ENCODE results near the gene CLDN9. TPM values are rescaled to one million over a fixed set of nuclear protein-coding genes. Genes with fewer than 3 reads are reported as not detected.

Gene CLDN9
- total RNA-seq, 1 experiment from 2014 or later, result not detected

- Histone ChIP-seq H3K4me3 (no peak overlapping the region), H3K36me3 (peaks cover 2% of the 10 kb centered on the region; the same call in 1 of the 2 replicates), H3K9me3 (no peaks in the 10 kb centered on the region), H3K27me3 (peaks cover 51% of the 10 kb centered on the region)
- no peak for DNase-seq
These were observed 19.9 kb downstream of the CLDN9 start for GRCh38 chr16:3032624-3033023.

GRCh38 chr16:3035289-3035971 lies 22.7 kb downstream of the CLDN9 start:
- no peaks in the 10 kb centered on the region for H3K36me3 ChIP-seq
- H3K9me3 ChIP-seq, result no peaks in the 10 kb centered on the region
- H3K27me3 ChIP-seq, result peaks cover 68% of the 10 kb centered on the region
- no peak for DNase-seq
- no peak overlapping the region for H3K4me3 ChIP-seq

- Histone ChIP-seq H3K4me3 (no peak overlapping the region), H3K36me3 (no peaks in the 10 kb centered on the region), H3K27me3 (peaks cover 68% of the 10 kb centered on the region), H3K9me3 (no peaks in the 10 kb centered on the region)
- no peak for DNase-seq
These were observed 23.4 kb downstream of the CLDN9 start for GRCh38 chr16:3035972-3036725.

GRCh38 chr16:3036726-3037315 lies 24.1 kb downstream of the CLDN9 start, which contains the start of gene BICDL2:
TSS of gene BICDL2 (minus strand) at chr16:3036944. CDS start at chr16:3035496, 1,448 bp downstream.
- no peak for DNase-seq
- no peaks in the 10 kb centered on the region for H3K36me3 ChIP-seq
- H3K27me3 ChIP-seq, result peaks cover 67% of the 10 kb centered on the region
- H3K9me3 ChIP-seq, result no peaks in the 10 kb centered on the region
- H3K4me3 ChIP-seq, result no peak within 1 kb of the TSS

- Histone ChIP-seq H3K9me3 (no peaks in the 10 kb centered on the region), H3K36me3 (no peaks in the 10 kb centered on the region), H3K27me3 (peaks cover 53% of the 10 kb centered on the region), H3K4me3 (no peak overlapping the region)
- DNase-seq, result no peak
These were observed 25.5 kb downstream of the CLDN9 start for GRCh38 chr16:3038256-3038655.

GRCh38 chr16:3038896-3039295 lies 26.2 kb downstream of the CLDN9 start:
- no peak for DNase-seq
- Histone ChIP-seq H3K36me3 (no peaks in the 10 kb centered on the region), H3K27me3 (peaks cover 48% of the 10 kb centered on the region), H3K9me3 (no peaks in the 10 kb centered on the region), H3K4me3 (no peak overlapping the region)

- peaks cover 47% of the 10 kb centered on the region for H3K27me3 ChIP-seq
- no peak overlapping the region for H3K4me3 ChIP-seq
- no peaks in the 10 kb centered on the region for H3K36me3 ChIP-seq
- no peak for DNase-seq
- no peaks in the 10 kb centered on the region for H3K9me3 ChIP-seq
These were observed 29.7 kb downstream of the CLDN9 start for GRCh38 chr16:3042376-3042775.

GRCh38 chr16:3044708-3045107 lies 32.0 kb downstream of the CLDN9 start:
- Histone ChIP-seq H3K9me3 (no peaks in the 10 kb centered on the region), H3K4me3 (no peak overlapping the region), H3K27me3 (peaks cover 29% of the 10 kb centered on the region), H3K36me3 (no peaks in the 10 kb centered on the region)
- DNase-seq, result no peak

- Histone ChIP-seq H3K36me3 (no peaks in the 10 kb centered on the region), H3K27me3 (peaks cover 28% of the 10 kb centered on the region), H3K4me3 (peak within 1 kb of the TSS; percentile 50), H3K9me3 (no peaks in the 10 kb centered on the region)
- DNase-seq, result no peak
These were observed 33.3 kb downstream of the CLDN9 start, which contains the start of gene MMP25 for GRCh38 chr16:3045758-3046640. TSS of gene MMP25 (plus strand) at chr16:3046561. CDS start at chr16:3046918, 357 bp downstream.

GRCh38 chr16:3046641-3047386 lies 34.1 kb downstream of the CLDN9 start:
- Histone ChIP-seq H3K9me3 (no peaks in the 10 kb centered on the region), H3K4me3 (no peak overlapping the region), H3K27me3 (peaks cover 28% of the 10 kb centered on the region), H3K36me3 (no peaks in the 10 kb centered on the region)
- no peak for DNase-seq

GRCh38 chr16:3047387-3047720 lies 34.6 kb downstream of the CLDN9 start:
- peaks cover 28% of the 10 kb centered on the region for H3K27me3 ChIP-seq
- no peak overlapping the region for H3K4me3 ChIP-seq
- no peaks in the 10 kb centered on the region for H3K9me3 ChIP-seq
- no peak for DNase-seq
- no peaks in the 10 kb centered on the region for H3K36me3 ChIP-seq

GRCh38 chr16:3049921-3050481 lies 37.3 kb downstream of the CLDN9 start:
- Histone ChIP-seq H3K9me3 (no peaks in the 10 kb centered on the region), H3K4me3 (no peak overlapping the region), H3K27me3 (peaks cover 20% of the 10 kb centered on the region), H3K36me3 (no peaks in the 10 kb centered on the region)
- DNase-seq, result no peak

GRCh38 chr16:3050487-3050886 lies 37.8 kb downstream of the CLDN9 start:
- H3K36me3 ChIP-seq, result no peaks in the 10 kb centered on the region
- peaks cover 16% of the 10 kb centered on the region for H3K27me3 ChIP-seq
- H3K9me3 ChIP-seq, result no peaks in the 10 kb centered on the region
- no peak overlapping the region for H3K4me3 ChIP-seq
- no peak for DNase-seq

- Histone ChIP-seq H3K27me3 (peaks cover 12% of the 10 kb centered on the region), H3K9me3 (no peaks in the 10 kb centered on the region), H3K4me3 (no peak overlapping the region), H3K36me3 (no peaks in the 10 kb centered on the region)
- no peak for DNase-seq
These were observed 38.3 kb downstream of the CLDN9 start for GRCh38 chr16:3051009-3051408.

GRCh38 chr16:3051494-3051893 lies 38.8 kb downstream of the CLDN9 start:
- no peak overlapping the region for H3K4me3 ChIP-seq
- peaks cover 7% of the 10 kb centered on the region; the same call in 1 of the 2 replicates for H3K27me3 ChIP-seq
- H3K9me3 ChIP-seq, result no peaks in the 10 kb centered on the region
- H3K36me3 ChIP-seq, result no peaks in the 10 kb centered on the region
- no peak for DNase-seq

All from MG63 (cell line).